ENCODE measurements around the gene ZFAND3. TPM values are rescaled to one million over a fixed set of nuclear protein-coding genes. Genes with fewer than 3 reads are reported as not detected.

The ZFAND3 gene
- total and polyA plus RNA-seq, 12 donors = 21.4 to 163 (median 46.3) TPM

DNA sequence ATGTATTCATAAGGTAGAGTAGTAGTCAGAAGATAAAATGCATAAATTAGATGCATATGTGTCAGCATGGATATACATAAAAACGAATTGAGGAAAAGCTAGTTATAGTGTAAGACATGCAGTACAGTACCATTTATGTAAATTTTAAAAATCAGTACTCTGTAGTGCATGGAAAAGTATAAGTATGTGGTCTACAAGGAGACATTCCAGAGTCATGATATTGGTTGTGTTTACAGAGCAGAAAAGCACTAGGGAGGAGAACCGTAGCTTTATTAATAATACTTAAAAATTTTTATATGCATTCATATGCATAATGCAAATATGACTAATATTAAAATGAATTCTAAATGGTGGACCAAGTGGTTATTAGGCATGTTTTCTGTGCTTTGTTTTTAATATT, 220.0 kb downstream of the ZFAND3 start:
- Histone ChIP-seq H3K27me3 (no peaks in the 10 kb centered on the region), H3K27ac (no peak overlapping the region), H3K36me3 (replicated peaks in 1 of 2) (no peaks in the 10 kb centered on the region), H3K9me3 (replicated peaks in 1 of 3) (no peaks in the 10 kb centered on the region), H3K4me3 (no peak overlapping the region), H3K4me1 (replicated peaks in 1 of 2) (peaks cover 0 to 18% of the 10 kb centered on the region in 2 donors)
- no peak for DNase-seq
- TF ChIP-seq, protein P1, sequence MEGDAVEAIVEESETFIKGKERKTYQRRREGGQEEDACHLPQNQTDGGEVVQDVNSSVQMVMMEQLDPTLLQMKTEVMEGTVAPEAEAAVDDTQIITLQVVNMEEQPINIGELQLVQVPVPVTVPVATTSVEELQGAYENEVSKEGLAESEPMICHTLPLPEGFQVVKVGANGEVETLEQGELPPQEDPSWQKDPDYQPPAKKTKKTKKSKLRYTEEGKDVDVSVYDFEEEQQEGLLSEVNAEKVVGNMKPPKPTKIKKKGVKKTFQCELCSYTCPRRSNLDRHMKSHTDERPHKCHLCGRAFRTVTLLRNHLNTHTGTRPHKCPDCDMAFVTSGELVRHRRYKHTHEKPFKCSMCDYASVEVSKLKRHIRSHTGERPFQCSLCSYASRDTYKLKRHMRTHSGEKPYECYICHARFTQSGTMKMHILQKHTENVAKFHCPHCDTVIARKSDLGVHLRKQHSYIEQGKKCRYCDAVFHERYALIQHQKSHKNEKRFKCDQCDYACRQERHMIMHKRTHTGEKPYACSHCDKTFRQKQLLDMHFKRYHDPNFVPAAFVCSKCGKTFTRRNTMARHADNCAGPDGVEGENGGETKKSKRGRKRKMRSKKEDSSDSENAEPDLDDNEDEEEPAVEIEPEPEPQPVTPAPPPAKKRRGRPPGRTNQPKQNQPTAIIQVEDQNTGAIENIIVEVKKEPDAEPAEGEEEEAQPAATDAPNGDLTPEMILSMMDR (IDR thresholded peaks at IDR 0.05) = no peak
- TF ChIP-seq POLR2A (IDR thresholded peaks at IDR 0.05) = no peak
- 89 to 93% (median 92%) methylated on average over 2 of the region's 2 CpGs for WGBS, 4 donors
- intact Hi-C loops (cut with DNase I) = no loop called here

DNA sequence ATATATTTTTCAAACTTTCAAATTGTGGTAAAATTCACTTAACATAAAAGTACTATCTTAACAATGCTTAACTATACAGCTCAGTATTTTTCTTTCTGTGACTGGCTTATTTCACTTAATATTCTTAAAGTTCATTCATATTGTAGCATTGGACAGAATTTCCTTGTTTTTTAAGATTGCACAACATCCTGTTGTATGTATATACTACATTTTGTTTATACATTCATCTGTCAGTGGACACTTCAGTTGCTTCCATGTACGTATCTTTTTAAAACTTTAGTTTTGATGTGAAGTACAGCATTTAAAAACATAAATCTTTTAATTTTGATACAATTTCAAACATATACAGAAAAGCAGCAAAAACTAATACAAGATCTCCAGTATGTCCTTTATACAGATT, 220.7 kb downstream of the ZFAND3 start:
- DNase-seq = no peak
- H3K4me1 ChIP-seq (replicated peaks in 1 of 2) = peaks cover 0 to 11% of the 10 kb centered on the region in 2 donors
- no peaks in the 10 kb centered on the region for H3K36me3 ChIP-seq (replicated peaks in 1 of 2)
- no peaks in the 10 kb centered on the region for H3K27me3 ChIP-seq
- intact Hi-C loops (cut with DNase I) = no loop called here
- no peak overlapping the region for H3K27ac ChIP-seq
- TF ChIP-seq, protein P1 (IDR thresholded peaks at IDR 0.05) = no peak
- TF ChIP-seq POLR2A (IDR thresholded peaks at IDR 0.05) = no peak
- H3K9me3 ChIP-seq (replicated peaks in 1 of 3) = no peaks in the 10 kb centered on the region
- WGBS, 4 donors = 35 to 88% (median 85%) methylated on average over 1 of the region's 1 CpG
- no peak overlapping the region for H3K4me3 ChIP-seq

DNA sequence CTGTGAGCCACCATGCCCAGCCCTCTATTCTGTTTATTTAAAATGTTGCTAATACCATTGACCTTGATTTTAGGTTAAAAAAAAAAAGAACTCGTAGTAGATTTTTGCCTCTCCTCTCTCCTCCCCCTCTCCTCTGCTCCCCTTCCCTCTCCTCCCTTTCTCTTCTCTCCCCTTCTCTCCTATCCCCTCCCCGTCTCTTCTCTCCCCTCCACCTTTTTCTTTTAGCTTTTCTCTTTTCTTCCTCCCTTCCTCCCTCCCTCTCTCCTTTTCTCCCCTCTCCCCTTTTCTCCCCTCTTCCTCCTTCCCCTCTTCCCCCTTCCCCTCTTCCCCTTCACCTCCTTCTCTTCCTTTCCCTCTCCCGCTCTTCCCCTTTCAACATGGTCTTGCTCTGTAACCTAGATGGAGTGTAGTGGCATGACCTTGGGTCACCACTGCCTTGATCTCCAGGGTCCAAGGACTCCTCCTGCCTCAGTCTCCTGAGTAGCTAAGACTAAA, 223.8 kb downstream of the ZFAND3 start:
- Histone ChIP-seq H3K36me3 (replicated peaks in 1 of 2) (no peaks in the 10 kb centered on the region), H3K27ac (no peak overlapping the region), H3K27me3 (no peaks in the 10 kb centered on the region), H3K9me3 (replicated peaks in 1 of 3) (no peaks in the 10 kb centered on the region), H3K4me1 (replicated peaks in 1 of 2) (peaks cover 0 to 7% of the 10 kb centered on the region in 2 donors), H3K4me3 (no peak overlapping the region)
- no peak for TF ChIP-seq POLR2A (IDR thresholded peaks at IDR 0.05)
- TF ChIP-seq, protein P1 (IDR thresholded peaks at IDR 0.05) = no peak
- WGBS, 4 donors = 59 to 80% (median 68%) methylated on average over 3 of the region's 3 CpGs
- intact Hi-C loops (cut with DNase I) = no loop called here
- no peak for DNase-seq

GRCh38 chr6:38045701-38046305, 226.3 kb downstream of the ZFAND3 start:
- no peak for TF ChIP-seq POLR2A (IDR thresholded peaks at IDR 0.05)
- TF ChIP-seq, protein P1 (IDR thresholded peaks at IDR 0.05) = no peak
- H3K36me3 ChIP-seq (replicated peaks in 1 of 2) = no peaks in the 10 kb centered on the region
- H3K4me1 ChIP-seq (replicated peaks in 1 of 2) = peaks cover 0 to 5% of the 10 kb centered on the region in 2 donors
- no peak overlapping the region for H3K4me3 ChIP-seq
- no peak for DNase-seq
- no peaks in the 10 kb centered on the region for H3K9me3 ChIP-seq (replicated peaks in 1 of 3)
- intact Hi-C loops (cut with DNase I) = no loop called here
- no peaks in the 10 kb centered on the region for H3K27me3 ChIP-seq
- H3K27ac ChIP-seq = no peak overlapping the region
- 82 to 90% (median 89%) methylated on average over 6 of the region's 6 CpGs for WGBS, 4 donors

Measured in adrenal gland (tissue), 12 donors.